H1 (cell line): ENCODE measurements around the gene AGAP1. TPM values are rescaled to one million over a fixed set of nuclear protein-coding genes. Genes with fewer than 3 reads are reported as not detected.

ENCODE experiments used
- CTCF ChIA-PET: fragments of 300-600 bp; sonication (Branson Sonifier 250); formaldehyde crosslinking; loops from one replicate; lab custom pipeline; 2021; ENCODE audit not compliant: partially characterized antibody; lab: Charles Lee
- POLR2A ChIA-PET: fragments of 300-600 bp; sonication (Branson Sonifier 250); formaldehyde crosslinking; loops from one replicate; lab custom pipeline; 2021; ENCODE audit warnings: inconsistent platforms; ENCODE audit not compliant: partially characterized antibody; lab: Charles Lee
- DNase-seq, 2 experiments: peaks; one replicate each; pipeline versions ENCODE4 v3.0.0 to v3.0.0-alpha.2; 2010 to 2022; ENCODE audit warnings: low spot score in 2 of 2, low read depth in 1 of 2, mixed read lengths in 1 of 2
- FAIRE-seq: peaks from 2 replicates; lab custom pipeline; 2011; peaks lifted over from hg19 to GRCh38; lab: Jason Lieb, UNC
- H2AFZ ChIP-seq: 2 replicates; pipeline ENCODE4 v1.8.1; 2012; ENCODE audit warnings: low read length, inconsistent platforms
- H2AK5ac ChIP-seq: 2 replicates; pipeline ENCODE4 v1.6.1; 2013; ENCODE audit warnings: low read depth, low read length
- H2BK120ac ChIP-seq: replicated peaks from 2 replicates; pipeline ENCODE3; 2013; ENCODE audit warnings: low read depth, low read length, inconsistent platforms
- H2BK12ac ChIP-seq: 2 replicates; pipeline ENCODE4 v1.6.1; 2013; ENCODE audit warnings: low read depth, low read length
- H2BK15ac ChIP-seq: 2 replicates; pipeline ENCODE4 v1.6.1; 2013; ENCODE audit warnings: low read length
- H2BK20ac ChIP-seq: 2 replicates; pipeline ENCODE4 v1.6.1; 2013; ENCODE audit warnings: low read length
- H2BK5ac ChIP-seq: 2 replicates; pipeline ENCODE4 v1.6.1; 2013; ENCODE audit warnings: low read depth, low read length
- H3K14ac ChIP-seq: 2 replicates; pipeline ENCODE4 v1.6.1; 2013; ENCODE audit warnings: inconsistent platforms; ENCODE audit not compliant: insufficient read length
- H3K18ac ChIP-seq: 2 replicates; pipeline ENCODE4 v1.6.1; 2013; ENCODE audit warnings: low read length; ENCODE audit errors: extremely low read depth
- H3K23ac ChIP-seq: 2 replicates; pipeline ENCODE4 v1.6.1; 2013; ENCODE audit warnings: inconsistent platforms; ENCODE audit not compliant: insufficient read length
- H3K23me2 ChIP-seq: 2 replicates; pipeline ENCODE4 v1.6.1; 2013; ENCODE audit warnings: low read depth, low read length
- H3K27ac ChIP-seq: 2 replicates; pipeline ENCODE4 v1.6.1; 2011; ENCODE audit warnings: low read depth, low read length, inconsistent platforms
- H3K27me3 ChIP-seq, 4 experiments: replicated peaks in 1 of 4; 1 replicate in 1 of 4; 2 replicates in 3 of 4; pipeline versions ENCODE4 v1.6.1 to v1.8.1; 2011 to 2013; ENCODE audit warnings: low read length in 3 of 4, mild to moderate bottlenecking in 3 of 4, inconsistent platforms in 2 of 4, mixed read lengths in 2 of 4, moderate library complexity in 1 of 4; ENCODE audit not compliant: control insufficient read depth in 3 of 4, insufficient read depth in 3 of 4; ENCODE audit errors: extremely low read depth in 1 of 4
- H3K36me3 ChIP-seq, 4 experiments: 2 replicates each; pipeline versions ENCODE4 v1.6.1 to v1.8.1; 2011 to 2013; ENCODE audit warnings: mild to moderate bottlenecking in 4 of 4, low read length in 3 of 4, moderate library complexity in 2 of 4, control low read depth in 1 of 4, inconsistent platforms in 1 of 4; ENCODE audit not compliant: insufficient read depth in 4 of 4, control insufficient read depth in 2 of 4
- H3K4ac ChIP-seq: replicated peaks from 2 replicates; pipeline ENCODE3; 2013; ENCODE audit warnings: low read length, low read depth, mixed read lengths, inconsistent platforms; ENCODE audit not compliant: insufficient read length
- H3K4me1 ChIP-seq, 4 experiments: replicated peaks in 1 of 4; 1 replicate in 1 of 4; 2 replicates in 3 of 4; pipeline versions ENCODE4 v1.6.1 to v1.8.1; 2011 to 2013; ENCODE audit warnings: low read length in 3 of 4, inconsistent platforms in 2 of 4, mixed read lengths in 1 of 4; ENCODE audit not compliant: insufficient read depth in 4 of 4, control insufficient read depth in 3 of 4
- H3K4me2 ChIP-seq, 2 experiments: 2 replicates each; pipeline versions ENCODE4 v1.6.1 to v1.8.1; 2011 to 2013; ENCODE audit warnings: low read depth in 2 of 2, low read length in 2 of 2, control low read depth in 1 of 2, inconsistent platforms in 1 of 2, mild to moderate bottlenecking in 1 of 2; ENCODE audit not compliant: insufficient read depth in 1 of 2
- H3K4me3 ChIP-seq, 4 experiments: fragments of 200-600, 300-600 bp in 1 of 4; sonication (generic), shearing (Covaris generic), sonication (Bioruptor Twin) in 1 of 4; 2 replicates each; pipeline versions ENCODE4 v1.5.1 to v1.8.1; 2011 to 2016; ENCODE audit warnings: low read length in 4 of 4, low read depth in 3 of 4, control low read depth in 2 of 4, inconsistent platforms in 2 of 4, mild to moderate bottlenecking in 2 of 4, mixed read lengths in 1 of 4, moderate library complexity in 1 of 4; ENCODE audit not compliant: insufficient read depth in 2 of 4; ENCODE audit errors: extremely low read depth in 1 of 4
- H3K56ac ChIP-seq: replicated peaks from 2 replicates; pipeline ENCODE3; 2013; ENCODE audit warnings: low read depth, mild to moderate bottlenecking, mixed read lengths, low read length, inconsistent platforms; ENCODE audit not compliant: insufficient read length
- H3K79me1 ChIP-seq: 2 replicates; pipeline ENCODE4 v1.6.1; 2013; ENCODE audit warnings: low read depth, low read length, control low read depth
- H3K79me2 ChIP-seq, 2 experiments: 2 replicates each; pipeline versions ENCODE4 v1.6.1 to v1.8.1; 2012 to 2013; ENCODE audit warnings: low read length in 2 of 2, mild to moderate bottlenecking in 2 of 2, inconsistent platforms in 1 of 2; ENCODE audit not compliant: insufficient read depth in 2 of 2, control insufficient read depth in 1 of 2
- H3K9ac ChIP-seq, 4 experiments: replicated peaks in 1 of 4; 1 replicate in 1 of 4; 2 replicates in 3 of 4; pipeline versions ENCODE4 v1.6.1 to v1.8.1; 2011 to 2013; ENCODE audit warnings: low read depth in 3 of 4, low read length in 3 of 4, control low read depth in 2 of 4, mild to moderate bottlenecking in 2 of 4, moderate library complexity in 2 of 4, inconsistent platforms in 1 of 4; ENCODE audit errors: extremely low read depth in 1 of 4
- H3K9me3 ChIP-seq, 2 experiments: 2 replicates each; pipeline versions ENCODE4 v1.6.1 to v1.8.1; 2012 to 2013; ENCODE audit warnings: mild to moderate bottlenecking in 2 of 2, moderate library complexity in 2 of 2, control low read depth in 1 of 2, inconsistent platforms in 1 of 2, low read depth in 1 of 2, low read length in 1 of 2, mixed read lengths in 1 of 2; ENCODE audit not compliant: insufficient read depth in 2 of 2
- H4K20me1 ChIP-seq, 2 experiments: replicated peaks in 1 of 2; 2 replicates each; pipeline versions ENCODE3 to v1.8.1; 2011 to 2013; ENCODE audit warnings: inconsistent platforms in 2 of 2, low read length in 2 of 2, mild to moderate bottlenecking in 1 of 2; ENCODE audit not compliant: insufficient read depth in 2 of 2, control insufficient read depth in 1 of 2
- H4K5ac ChIP-seq: 2 replicates; pipeline ENCODE4 v1.6.1; 2013; ENCODE audit warnings: low read length, low read depth, mixed read lengths, inconsistent platforms; ENCODE audit not compliant: insufficient read length
- H4K8ac ChIP-seq: 2 replicates; pipeline ENCODE4 v1.8.0; 2013; ENCODE audit warnings: mild to moderate bottlenecking, moderate library complexity, low read length, inconsistent platforms; ENCODE audit not compliant: insufficient read depth; ENCODE audit errors: extremely low read depth
- H4K91ac ChIP-seq: replicated peaks from 2 replicates; pipeline ENCODE3; 2013; ENCODE audit warnings: low read length, mixed read lengths, inconsistent platforms; ENCODE audit not compliant: insufficient read length
- POLR2A ChIP-seq, 2 experiments: IDR thresholded peaks; 1 replicate in 1 of 2; 2 replicates in 1 of 2; pipeline ENCODE4 v1.6.1; 2011; ENCODE audit warnings: low read depth in 2 of 2, low read length in 2 of 2, mild to moderate bottlenecking in 2 of 2; ENCODE audit errors: control extremely low read depth in 1 of 2
- POU5F1 ChIP-seq: IDR thresholded peaks from 2 replicates; pipeline ENCODE4 v1.6.1; 2011; ENCODE audit warnings: low read depth, mild to moderate bottlenecking, low read length, moderate library complexity
- RAD21 ChIP-seq, 2 experiments: IDR thresholded peaks in 1 of 2; conservative IDR thresholded peaks in 1 of 2; 2 replicates each; pipeline ENCODE4 v1.6.1; 2011; ENCODE audit warnings: low read depth in 2 of 2, low read length in 2 of 2, improper control_type of control experiment in 1 of 2, inconsistent platforms in 1 of 2, mild to moderate bottlenecking in 1 of 2, moderate library complexity in 1 of 2
- SAP30 ChIP-seq: fragments of 300-600 bp; sonication (generic); IDR thresholded peaks from 2 replicates; pipeline ENCODE4 v1.7.1; 2012; ENCODE audit warnings: low read length, moderate library complexity, mild to moderate bottlenecking, inconsistent platforms; ENCODE audit not compliant: insufficient read depth, insufficient replicate concordance
- SIN3A ChIP-seq, 2 experiments: IDR thresholded peaks in 1 of 2; conservative IDR thresholded peaks in 1 of 2; 2 replicates each; pipeline ENCODE4 v1.6.1; 2011 to 2012; ENCODE audit warnings: low read length in 2 of 2, improper control_type of control experiment in 1 of 2, low read depth in 1 of 2, mild to moderate bottlenecking in 1 of 2
- SUZ12 ChIP-seq: fragments of 200-600 bp; sonication (generic); IDR thresholded peaks from 2 replicates; pipeline ENCODE4 v1.6.1; 2012; ENCODE audit warnings: mild to moderate bottlenecking, inconsistent platforms, low read length, moderate library complexity, mixed read lengths
- WGBS, 2 experiments: shearing (Covaris generic) in 1 of 2; methylation state at CpG; one replicate each; pipeline versions ENCODE4 v1.1.6 to v1.1.7; 2013 to 2015; ENCODE audit warnings: low lambda C conversion rate in 2 of 2, mixed read lengths in 2 of 2, inconsistent platforms in 1 of 2, low coverage in 1 of 2, missing lambda C conversion rate in 1 of 2; ENCODE audit not compliant: insufficient replicate concordance in 2 of 2, insufficient coverage in 1 of 2, insufficient read length in 1 of 2; ENCODE audit errors: extremely low coverage in 1 of 2, missing lambda C conversion rate in 1 of 2; 5-methylcytosine and 5-hydroxymethylcytosine counted together
- polyA plus RNA-seq, 7 experiments: library from polyadenylated mRNA; depleted of rRNA in 3 of 7; stranded (reverse) in 5 of 7; unstranded in 2 of 7; fragments of >200 nt in 5 of 7; fragments of 200-250 nt in 2 of 7; gene quantifications; 1 replicate in 5 of 7; 2 replicates in 1 of 7; 4 replicates in 1 of 7; pipeline versions ENCODE4 v1.2.1 to v1.2.3, GENCODE V29; 2011 to 2013; ENCODE audit warnings: missing spikeins in 2 of 7, mixed read lengths in 2 of 7
- total RNA-seq: library from RNA; stranded (reverse); fragmentation: NEBNext Ultra II Directional; extraction: Animal tissue kit (Norgen Biotek cat#: 25700); gene quantifications from 2 replicates; pipeline ENCODE4 v1.2.1, GENCODE V29; 2021
- TF ChIP-seq, protein P1 (sequence below), 3 experiments: IDR thresholded peaks; 1 replicate in 2 of 3; 2 replicates in 1 of 3; pipeline versions ENCODE4 v1.5.1 to v1.6.1; 2011; ENCODE audit warnings: low read length in 3 of 3, mild to moderate bottlenecking in 3 of 3, inconsistent platforms in 2 of 3, low read depth in 1 of 3, moderate library complexity in 1 of 3; ENCODE audit not compliant: insufficient read depth in 1 of 3; ENCODE audit errors: control extremely low read depth in 1 of 3
- TF ChIP-seq, protein P2 (sequence below): IDR thresholded peaks from 2 replicates; pipeline ENCODE4 v1.6.1; 2012; ENCODE audit warnings: inconsistent platforms

The AGAP1 gene
- total and polyA plus RNA-seq, 2 of the 8 experiments (the other 6 are each of a cell fraction or from before 2014, with no cell fraction given): 18.1 to 39.4 TPM

DNA sequence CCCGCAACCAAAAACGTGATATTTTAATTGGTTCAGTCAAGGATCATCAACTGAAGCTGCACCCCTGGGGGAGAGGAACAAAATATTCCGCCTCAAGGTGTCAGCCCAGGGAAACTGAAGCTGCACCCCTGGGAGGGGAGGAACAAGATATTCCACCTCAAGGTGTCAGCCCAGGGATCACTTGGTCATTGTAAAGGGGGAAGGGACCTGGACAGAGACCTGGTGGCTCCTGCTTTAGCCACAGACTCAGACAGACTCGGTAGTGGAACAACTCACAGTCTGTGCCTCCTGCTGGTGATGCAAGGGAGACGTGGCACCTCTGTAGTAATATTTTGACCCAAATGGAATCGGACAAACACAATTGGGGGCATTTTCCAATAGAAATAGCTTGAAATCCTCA is 599.3 kb downstream of the AGAP1 start:
- peaks cover 0 to 7% (median under 1%) of the 10 kb centered on the region in 4 experiments; a peak in 4 of 7 replicates for H3K4me1 ChIP-seq
- no peaks in the 10 kb centered on the region for H3K23me2 ChIP-seq
- WGBS, 2 experiments: 75% methylated on average over 6 of the region's 6 CpGs; no CpG with 5 or more reads in 1 of the 2 experiments
- no peak overlapping the region for H2AFZ ChIP-seq
- no peak overlapping the region for H3K27ac ChIP-seq
- FAIRE-seq (no peak), DNase-seq (no peak)
- H2BK20ac ChIP-seq: no peak overlapping the region
- H3K9ac ChIP-seq: no peak overlapping the region
- POLR2A ChIA-PET: no interaction called here
- no peak overlapping the region for H3K4ac ChIP-seq
- H3K56ac ChIP-seq: no peak overlapping the region
- no peaks in the 10 kb centered on the region for H4K20me1 ChIP-seq
- no peak overlapping the region for H2BK5ac ChIP-seq
- H2BK12ac ChIP-seq: no peak overlapping the region; the same call in 1 of the 2 replicates
- no peak overlapping the region; the same call in 1 of the 2 replicates for H3K18ac ChIP-seq
- H3K27me3 ChIP-seq: no peaks in the 10 kb centered on the region; a peak in 1 of 7 replicates
- no peaks in the 10 kb centered on the region for H3K79me2 ChIP-seq
- no peak overlapping the region for H3K4me3 ChIP-seq
- H2BK15ac ChIP-seq: no peak overlapping the region
- no peak overlapping the region for H3K14ac ChIP-seq
- CTCF ChIA-PET: interaction anchor here (0.9 to 2.8 kb wide), 18 partner anchors 8 to 127 kb away, joined by 3 to 10 read pairs (median 4); no protein-coding TSS in a partner anchor
- H2AK5ac ChIP-seq: no peak overlapping the region
- no peaks in the 10 kb centered on the region for H3K79me1 ChIP-seq
- no peak overlapping the region for H4K91ac ChIP-seq
- no peaks in the 10 kb centered on the region for H3K9me3 ChIP-seq
- H4K5ac ChIP-seq: no peak overlapping the region
- no peak overlapping the region for H4K8ac ChIP-seq
- TF ChIP-seq RAD21 (IDR thresholded peaks at IDR 0.05 in 1 of 2, conservative IDR thresholded peaks at IDR 0.05 in 1 of 2; ENCODE audit: low read depth in 2 of 2, low read length in 2 of 2) (peak in 1 of 2 experiments; percentile 18; a peak in 1 of 4 replicates), SAP30 (no peak), SUZ12 (no peak), POLR2A (IDR thresholded peaks at IDR 0.05; ENCODE audit: control extremely low read depth in 1 of 2, low read depth in 2 of 2, low read length in 2 of 2) (no peak), SIN3A (conservative IDR thresholded peaks at IDR 0.05 in 1 of 2, IDR thresholded peaks at IDR 0.05 in 1 of 2; ENCODE audit: low read depth in 1 of 2, low read length in 2 of 2) (no peak), POU5F1 (no peak)
- TF ChIP-seq, protein P1, sequence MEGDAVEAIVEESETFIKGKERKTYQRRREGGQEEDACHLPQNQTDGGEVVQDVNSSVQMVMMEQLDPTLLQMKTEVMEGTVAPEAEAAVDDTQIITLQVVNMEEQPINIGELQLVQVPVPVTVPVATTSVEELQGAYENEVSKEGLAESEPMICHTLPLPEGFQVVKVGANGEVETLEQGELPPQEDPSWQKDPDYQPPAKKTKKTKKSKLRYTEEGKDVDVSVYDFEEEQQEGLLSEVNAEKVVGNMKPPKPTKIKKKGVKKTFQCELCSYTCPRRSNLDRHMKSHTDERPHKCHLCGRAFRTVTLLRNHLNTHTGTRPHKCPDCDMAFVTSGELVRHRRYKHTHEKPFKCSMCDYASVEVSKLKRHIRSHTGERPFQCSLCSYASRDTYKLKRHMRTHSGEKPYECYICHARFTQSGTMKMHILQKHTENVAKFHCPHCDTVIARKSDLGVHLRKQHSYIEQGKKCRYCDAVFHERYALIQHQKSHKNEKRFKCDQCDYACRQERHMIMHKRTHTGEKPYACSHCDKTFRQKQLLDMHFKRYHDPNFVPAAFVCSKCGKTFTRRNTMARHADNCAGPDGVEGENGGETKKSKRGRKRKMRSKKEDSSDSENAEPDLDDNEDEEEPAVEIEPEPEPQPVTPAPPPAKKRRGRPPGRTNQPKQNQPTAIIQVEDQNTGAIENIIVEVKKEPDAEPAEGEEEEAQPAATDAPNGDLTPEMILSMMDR (IDR thresholded peaks at IDR 0.05; ENCODE audit: control extremely low read depth in 1 of 3, insufficient read depth in 1 of 3, low read depth in 1 of 3, low read length in 3 of 3): peak in 1 of 3 experiments; percentile 14; a peak in 1 of 4 replicates
- TF ChIP-seq, protein P2, sequence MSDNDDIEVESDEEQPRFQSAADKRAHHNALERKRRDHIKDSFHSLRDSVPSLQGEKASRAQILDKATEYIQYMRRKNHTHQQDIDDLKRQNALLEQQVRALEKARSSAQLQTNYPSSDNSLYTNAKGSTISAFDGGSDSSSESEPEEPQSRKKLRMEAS: no peak
- no peak overlapping the region for H3K23ac ChIP-seq
- no peak overlapping the region for H2BK120ac ChIP-seq
- H3K36me3 ChIP-seq: no peaks in the 10 kb centered on the region
- H3K4me2 ChIP-seq: no peak overlapping the region
